MM.1S (cell line): ENCODE data around the gene PLCH1.

Experiments used
- DNase-seq: peaks from one replicate; pipeline ENCODE4 v3.0.0-alpha.2; 2015
- H2AFZ ChIP-seq: fragments of 300-600 bp; sonication (generic); 2 replicates; pipeline ENCODE4 v1.6.0; 2016; ENCODE audit warnings: antibody characterized with exemption, low read length
- H3F3A ChIP-seq: fragments of 300-600 bp; sonication (generic); 2 replicates; pipeline ENCODE4 v1.6.1; 2016; ENCODE audit warnings: mild to moderate bottlenecking, antibody characterized with exemption, low read length, moderate library complexity, mixed read lengths; ENCODE audit not compliant: insufficient read depth
- H3K27ac ChIP-seq: fragments of 300-600 bp; sonication (generic); 2 replicates; pipeline ENCODE4 v1.5.1; 2016; ENCODE audit warnings: mild to moderate bottlenecking, low read length
- H3K27me3 ChIP-seq: fragments of 300-600 bp; sonication (generic); replicated peaks from 2 replicates; pipeline ENCODE4 v1.6.0; 2016; ENCODE audit warnings: low read length; ENCODE audit not compliant: insufficient read depth
- H3K36me3 ChIP-seq: fragments of 300-600 bp; sonication (generic); replicated peaks from 2 replicates; pipeline ENCODE4 v1.6.1; 2016; ENCODE audit warnings: mild to moderate bottlenecking, low read length, mixed read lengths; ENCODE audit not compliant: insufficient read depth
- H3K4me1 ChIP-seq: fragments of 300-600 bp; sonication (generic); 2 replicates; pipeline ENCODE4 v1.6.1; 2016; ENCODE audit warnings: low read length, mixed read lengths
- H3K4me2 ChIP-seq: fragments of 300-600 bp; sonication (generic); 2 replicates; pipeline ENCODE4 v1.6.0; 2016; ENCODE audit warnings: low read depth, low read length
- H3K4me3 ChIP-seq: fragments of 300-600 bp; sonication (generic); 2 replicates; pipeline ENCODE4 v1.5.1; 2016; ENCODE audit warnings: low read length, mixed read lengths
- H3K79me2 ChIP-seq: fragments of 300-600 bp; sonication (generic); 2 replicates; pipeline ENCODE4 v1.6.1; 2016; ENCODE audit warnings: mixed run types, low read length, mixed read lengths
- H3K9ac ChIP-seq: fragments of 300-600 bp; sonication (generic); 2 replicates; pipeline ENCODE4 v1.6.1; 2016; ENCODE audit warnings: low read length, mixed read lengths
- H3K9me2 ChIP-seq: fragments of 300-600 bp; sonication (generic); replicated peaks from 2 replicates; pipeline ENCODE4 v1.6.1; 2016; ENCODE audit warnings: mild to moderate bottlenecking, low read length, mixed read lengths; ENCODE audit not compliant: insufficient read depth
- H3K9me3 ChIP-seq: fragments of 300-600 bp; sonication (generic); replicated peaks from 2 replicates; pipeline ENCODE4 v1.6.1; 2016; ENCODE audit warnings: mild to moderate bottlenecking, low read length, mixed read lengths; ENCODE audit not compliant: insufficient read depth
- H4K20me1 ChIP-seq: fragments of 300-600 bp; sonication (generic); 2 replicates; pipeline ENCODE4 v1.6.1; 2016; ENCODE audit warnings: mild to moderate bottlenecking, low read length, moderate library complexity, mixed read lengths; ENCODE audit not compliant: insufficient read depth
- EZH2 ChIP-seq: fragments of 300-600 bp; sonication (generic); optimal IDR thresholded peaks from 2 replicates; pipeline ENCODE3; 2017; ENCODE audit warnings: low read depth, mild to moderate bottlenecking, antibody characterized with exemption, low read length, mixed read lengths
- EZH2phosphoT487 ChIP-seq: fragments of 300-600 bp; sonication (generic); IDR thresholded peaks from 2 replicates; pipeline ENCODE4 v1.6.1; 2018; ENCODE audit warnings: antibody characterized with exemption, low read length
- TF ChIP-seq, protein P1 (sequence below): fragments of 300-600 bp; sonication (generic); IDR thresholded peaks from 2 replicates; pipeline ENCODE4 v1.5.1; 2016; ENCODE audit warnings: antibody characterized with exemption, low read length, mixed read lengths

Gene PLCH1

DNA sequence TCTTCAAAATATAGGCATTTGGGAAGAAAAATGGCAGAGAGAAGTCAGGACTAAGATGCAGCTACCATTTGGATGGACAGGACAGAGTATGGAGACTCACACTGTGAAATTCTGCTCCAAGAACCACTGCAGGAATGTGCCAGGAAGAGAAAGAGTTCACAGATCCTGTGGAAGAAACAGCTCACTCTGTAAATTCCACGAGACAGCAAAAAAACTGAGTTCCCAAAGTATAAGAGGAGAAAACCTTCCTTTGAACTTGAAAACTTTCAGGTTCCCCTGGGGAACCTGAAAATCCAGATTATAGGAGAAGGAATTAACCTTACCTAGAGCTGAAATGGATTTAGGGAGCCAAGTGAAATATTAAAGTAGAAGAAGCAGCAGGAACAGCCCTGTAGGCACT lies 137.1 kb downstream of the PLCH1 start:
- H3K36me3 ChIP-seq, result no peaks in the 10 kb centered on the region
- H2AFZ ChIP-seq, result no peak overlapping the region
- H3K4me3 ChIP-seq, result no peak overlapping the region
- no peaks in the 10 kb centered on the region for H4K20me1 ChIP-seq
- H3K9me3 ChIP-seq, result no peaks in the 10 kb centered on the region
- no peak for DNase-seq
- no peaks in the 10 kb centered on the region for H3K4me1 ChIP-seq
- H3K79me2 ChIP-seq, result no peaks in the 10 kb centered on the region
- H3K9ac ChIP-seq, result no peak overlapping the region
- no peak overlapping the region for H3K27ac ChIP-seq
- H3F3A ChIP-seq, result no peaks in the 10 kb centered on the region
- TF ChIP-seq EZH2 (no peak), EZH2phosphoT487 (no peak)
- TF ChIP-seq, protein P1, sequence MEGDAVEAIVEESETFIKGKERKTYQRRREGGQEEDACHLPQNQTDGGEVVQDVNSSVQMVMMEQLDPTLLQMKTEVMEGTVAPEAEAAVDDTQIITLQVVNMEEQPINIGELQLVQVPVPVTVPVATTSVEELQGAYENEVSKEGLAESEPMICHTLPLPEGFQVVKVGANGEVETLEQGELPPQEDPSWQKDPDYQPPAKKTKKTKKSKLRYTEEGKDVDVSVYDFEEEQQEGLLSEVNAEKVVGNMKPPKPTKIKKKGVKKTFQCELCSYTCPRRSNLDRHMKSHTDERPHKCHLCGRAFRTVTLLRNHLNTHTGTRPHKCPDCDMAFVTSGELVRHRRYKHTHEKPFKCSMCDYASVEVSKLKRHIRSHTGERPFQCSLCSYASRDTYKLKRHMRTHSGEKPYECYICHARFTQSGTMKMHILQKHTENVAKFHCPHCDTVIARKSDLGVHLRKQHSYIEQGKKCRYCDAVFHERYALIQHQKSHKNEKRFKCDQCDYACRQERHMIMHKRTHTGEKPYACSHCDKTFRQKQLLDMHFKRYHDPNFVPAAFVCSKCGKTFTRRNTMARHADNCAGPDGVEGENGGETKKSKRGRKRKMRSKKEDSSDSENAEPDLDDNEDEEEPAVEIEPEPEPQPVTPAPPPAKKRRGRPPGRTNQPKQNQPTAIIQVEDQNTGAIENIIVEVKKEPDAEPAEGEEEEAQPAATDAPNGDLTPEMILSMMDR, result no peak
- no peak overlapping the region for H3K4me2 ChIP-seq
- H3K9me2 ChIP-seq, result no peaks in the 10 kb centered on the region
- no peaks in the 10 kb centered on the region for H3K27me3 ChIP-seq

DNA sequence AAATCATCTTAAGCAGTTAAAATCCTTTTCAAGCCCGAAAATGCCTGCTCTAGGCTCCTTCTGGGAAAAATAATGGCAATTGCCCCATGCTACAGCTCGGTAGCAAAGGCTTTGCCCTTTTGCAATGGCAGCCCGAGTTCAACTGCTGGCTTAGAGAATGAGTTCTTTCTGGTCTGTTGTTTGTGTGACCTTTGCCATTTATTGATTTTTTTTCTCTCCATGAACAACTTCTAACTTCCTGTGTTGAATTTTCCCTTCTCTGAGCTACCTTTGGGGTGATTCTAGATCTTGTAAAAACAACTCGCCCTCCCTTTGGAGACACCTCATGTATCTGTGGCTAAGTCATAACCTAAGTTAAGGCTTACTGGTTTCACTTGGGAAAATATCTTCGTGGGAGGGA lies 139.3 kb downstream of the PLCH1 start:
- Histone ChIP-seq H4K20me1 (no peaks in the 10 kb centered on the region), H3K9me3 (no peaks in the 10 kb centered on the region), H3K4me3 (no peak overlapping the region), H3K4me1 (no peaks in the 10 kb centered on the region), H3K27ac (no peak overlapping the region), H3K9me2 (no peaks in the 10 kb centered on the region), H3K36me3 (no peaks in the 10 kb centered on the region), H2AFZ (no peak overlapping the region), H3K27me3 (no peaks in the 10 kb centered on the region), H3K4me2 (no peak overlapping the region), H3K9ac (no peak overlapping the region), H3F3A (no peaks in the 10 kb centered on the region), H3K79me2 (no peaks in the 10 kb centered on the region)
- no peak for TF ChIP-seq EZH2phosphoT487
- no peak for TF ChIP-seq EZH2
- TF ChIP-seq, protein P1, result no peak
- no peak for DNase-seq

DNA sequence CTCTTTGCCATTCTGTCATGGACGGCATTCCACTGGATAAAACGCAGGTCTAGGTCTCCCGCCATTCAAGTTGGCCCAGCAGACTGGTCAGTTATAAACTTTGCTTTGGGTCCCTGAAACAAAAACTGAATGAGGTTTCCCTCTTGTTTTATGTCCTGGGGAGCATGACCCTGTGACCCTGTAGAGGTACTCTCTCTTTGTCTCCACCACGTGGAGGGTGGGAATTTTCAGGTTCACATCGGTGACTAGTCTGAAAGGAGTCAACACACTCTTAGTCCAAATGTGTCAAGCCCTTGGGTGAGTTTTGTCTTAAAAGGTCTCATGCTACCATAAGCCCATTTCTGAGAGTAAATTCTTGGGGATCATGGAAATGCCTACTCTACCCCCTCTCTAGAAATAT lies 139.9 kb downstream of the PLCH1 start:
- H3K9me3 ChIP-seq, result no peaks in the 10 kb centered on the region
- no peaks in the 10 kb centered on the region for H4K20me1 ChIP-seq
- no peak overlapping the region for H3K9ac ChIP-seq
- TF ChIP-seq EZH2, result no peak
- TF ChIP-seq, protein P1, result no peak
- TF ChIP-seq EZH2phosphoT487, result no peak
- DNase-seq, result peak; percentile 20
- H3K9me2 ChIP-seq, result no peaks in the 10 kb centered on the region
- no peaks in the 10 kb centered on the region for H3K36me3 ChIP-seq
- H3F3A ChIP-seq, result no peaks in the 10 kb centered on the region
- H3K27ac ChIP-seq, result no peak overlapping the region
- H3K4me1 ChIP-seq, result no peaks in the 10 kb centered on the region
- H3K4me2 ChIP-seq, result no peak overlapping the region
- H3K4me3 ChIP-seq, result no peak overlapping the region
- no peak overlapping the region for H2AFZ ChIP-seq
- no peaks in the 10 kb centered on the region for H3K27me3 ChIP-seq
- H3K79me2 ChIP-seq, result no peaks in the 10 kb centered on the region

DNA sequence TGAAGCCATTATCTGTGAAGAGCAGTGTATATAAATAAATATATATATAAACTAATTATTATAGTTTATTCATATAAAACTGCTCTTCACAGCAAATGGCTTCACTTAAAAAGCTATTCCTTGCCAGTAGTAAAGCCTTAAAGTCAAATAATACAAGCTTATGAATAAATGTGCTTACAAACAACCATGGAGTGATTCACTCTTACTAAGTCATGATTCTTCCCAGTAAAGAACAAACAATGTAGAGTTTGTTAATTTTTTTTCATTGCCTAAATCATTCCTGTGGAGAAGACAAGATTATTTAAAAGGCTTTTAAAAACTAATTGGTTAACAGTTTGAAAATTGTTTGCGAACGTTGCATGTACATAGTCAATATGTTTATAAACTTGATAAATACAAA lies 140.7 kb downstream of the PLCH1 start:
- no peaks in the 10 kb centered on the region for H4K20me1 ChIP-seq

More for the DNA sequence above, 140.7 kb downstream of the PLCH1 start:
- no peak overlapping the region for H3K4me3 ChIP-seq
- no peak overlapping the region for H2AFZ ChIP-seq
- H3K9ac ChIP-seq, result no peak overlapping the region
- TF ChIP-seq EZH2 (no peak), EZH2phosphoT487 (no peak)
- TF ChIP-seq, protein P1, result no peak
- no peaks in the 10 kb centered on the region for H3K4me1 ChIP-seq
- H3K27me3 ChIP-seq, result no peaks in the 10 kb centered on the region
- H3K9me3 ChIP-seq, result no peaks in the 10 kb centered on the region
- no peak for DNase-seq
- no peaks in the 10 kb centered on the region for H3K79me2 ChIP-seq
- H3K27ac ChIP-seq, result no peak overlapping the region
- no peaks in the 10 kb centered on the region for H3K36me3 ChIP-seq
- H3F3A ChIP-seq, result no peaks in the 10 kb centered on the region
- H3K9me2 ChIP-seq, result no peaks in the 10 kb centered on the region
- H3K4me2 ChIP-seq, result no peak overlapping the region
